ENCODE results near the gene SUPT3H.

GRCh38 chr6:44969446-44970185, 408.1 kb downstream of the SUPT3H start:
- no peak for TF ChIP-seq CTCF (IDR thresholded peaks at IDR 0.05)
- no peak for TF ChIP-seq POLR2A (IDR thresholded peaks at IDR 0.05)

Data from breast epithelium (tissue), 3 donors.